HG03342 (cell line): ENCODE data around the gene MKRN2.
A peak's percentile ranks its signal among the peaks of the same experiment; 100 is the strongest.

Experiments
- ATAC-seq: cut with Tn5 transposase; IDR thresholded peaks from one replicate; pipeline ENCODE4 v1.9.1; 2021; ENCODE audit warnings: mild to moderate bottlenecking, moderate library complexity; ENCODE audit not compliant: unreplicated experiment

Gene MKRN2

DNA sequence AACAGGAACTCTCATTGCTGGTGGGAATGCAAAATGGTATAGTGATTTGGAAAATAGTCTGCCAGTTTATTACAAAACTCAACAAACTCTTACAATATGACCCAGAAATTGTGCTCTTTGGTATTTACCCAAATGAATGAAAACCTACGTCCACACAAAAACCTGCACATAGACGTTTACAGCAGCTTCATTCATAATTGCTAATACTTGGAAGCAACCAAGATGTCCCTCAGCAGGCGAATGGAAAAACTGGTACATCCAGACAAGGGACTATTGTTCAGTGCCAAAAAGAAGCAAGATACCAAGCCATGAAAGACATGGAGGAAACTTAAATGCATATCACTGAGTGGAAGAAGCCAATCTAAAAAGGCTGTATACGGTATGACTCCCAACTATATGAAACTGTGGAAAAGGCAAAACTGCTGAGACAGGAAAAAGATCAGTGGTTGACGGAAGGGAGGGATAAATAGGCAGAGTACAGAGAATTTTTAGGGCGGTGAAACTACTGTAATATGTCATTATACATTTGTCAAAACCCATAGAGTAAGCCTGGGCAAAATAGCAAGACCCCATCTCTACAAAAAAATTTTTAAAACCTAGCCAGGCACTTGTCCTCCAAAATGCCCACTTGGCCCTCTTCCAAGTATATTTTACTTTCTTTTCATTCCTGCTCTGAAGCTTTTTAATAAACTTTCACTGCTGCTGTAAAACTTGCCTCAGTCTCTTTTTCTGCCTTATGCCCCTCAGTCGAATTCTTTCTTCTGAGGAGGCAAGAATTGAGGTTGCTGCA, 6.7 kb upstream of the MKRN2 start:
- no peak for ATAC-seq

DNA sequence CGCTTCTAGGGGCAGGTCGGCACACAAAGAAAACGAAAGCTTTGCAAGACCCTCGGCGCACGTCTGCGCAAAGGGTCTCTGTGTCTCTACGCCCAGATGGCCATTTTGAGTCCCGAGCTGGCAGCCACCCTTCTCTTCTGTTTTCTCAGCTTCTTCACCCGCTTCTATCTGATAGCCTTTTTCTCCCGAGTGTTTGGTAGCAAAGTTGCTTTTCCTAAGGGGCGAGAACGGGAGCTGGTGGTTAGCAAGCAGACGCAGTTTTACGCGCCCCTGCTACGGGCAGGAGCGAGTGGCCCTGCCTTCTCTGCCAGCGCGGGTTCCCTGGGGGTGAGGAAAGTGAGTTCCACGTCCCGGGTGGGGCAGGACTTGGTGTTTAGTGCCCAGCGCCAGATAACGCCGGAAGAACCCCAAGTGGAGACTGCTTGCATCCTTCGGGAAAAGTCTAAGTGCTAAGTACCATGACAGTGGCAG, 2.9 kb upstream of the MKRN2 start:
- ATAC-seq: no peak

DNA sequence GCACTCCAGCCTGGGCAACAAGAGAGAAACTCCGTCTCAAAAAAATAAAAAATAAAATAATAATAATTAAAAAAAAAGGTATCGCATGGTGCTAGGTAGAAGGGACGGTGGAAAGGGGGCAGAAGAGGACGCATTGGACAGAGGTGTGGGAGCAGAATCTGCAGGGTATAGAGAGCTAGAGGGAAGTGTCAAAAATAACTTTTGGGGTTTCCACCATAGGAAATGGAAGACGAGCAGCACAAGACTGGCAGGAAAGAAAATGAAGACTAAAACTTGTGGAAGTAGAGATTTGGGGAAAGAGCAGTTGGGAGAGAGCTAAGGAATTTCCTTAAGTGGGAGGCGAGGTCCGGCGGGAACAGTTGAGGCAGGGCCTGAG, 585 bp upstream of the MKRN2 start:
- no peak for ATAC-seq

DNA sequence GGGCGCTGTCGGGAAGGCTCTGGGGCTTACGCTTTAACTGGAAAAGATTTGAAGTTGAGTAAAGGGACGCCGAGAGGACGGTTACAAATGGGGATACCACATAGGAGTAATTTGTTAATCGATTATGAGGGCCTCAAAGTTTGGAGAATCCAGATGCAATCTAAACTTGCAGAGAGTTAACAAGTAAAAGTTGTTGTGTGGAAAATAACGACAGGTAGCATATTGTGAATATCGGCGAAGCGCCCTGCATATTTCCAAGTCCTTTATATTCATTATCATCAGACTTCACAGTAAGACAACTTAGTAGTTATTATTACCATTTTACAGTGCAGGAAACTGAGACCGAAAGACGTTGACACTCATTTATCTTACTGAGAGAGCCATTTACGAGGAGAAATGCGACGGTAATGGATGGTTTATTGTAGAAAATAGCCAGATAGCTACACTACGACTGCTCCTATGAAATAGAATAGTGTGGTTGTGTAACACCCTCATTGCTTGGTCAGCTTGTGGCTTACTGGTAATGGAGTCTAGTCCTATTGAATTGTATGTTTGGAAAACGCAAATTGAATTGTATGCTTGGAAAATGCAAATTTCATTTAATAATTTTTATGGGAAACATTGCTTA, 700 bp downstream of the MKRN2 start:
- no peak for ATAC-seq

DNA sequence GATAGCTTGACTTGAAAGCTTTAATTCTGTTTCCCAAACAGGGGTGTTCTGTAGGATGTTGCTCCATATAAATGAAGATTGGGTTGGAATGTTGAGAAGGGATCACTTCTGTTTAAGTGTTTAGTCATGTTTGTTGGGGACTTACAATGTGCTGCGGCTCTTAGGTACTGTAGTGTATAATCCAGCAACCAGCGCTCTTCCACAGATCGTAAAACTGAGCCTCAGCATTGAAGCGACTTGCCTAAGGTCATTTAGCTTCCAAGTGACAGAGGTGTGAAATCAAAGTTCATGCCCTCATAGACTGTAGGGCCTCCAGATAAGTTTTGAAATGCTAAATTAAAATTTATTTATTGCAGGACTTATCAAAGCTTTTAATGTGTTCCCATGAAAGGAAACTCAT, 1.8 kb downstream of the MKRN2 start:
- no peak for ATAC-seq

DNA sequence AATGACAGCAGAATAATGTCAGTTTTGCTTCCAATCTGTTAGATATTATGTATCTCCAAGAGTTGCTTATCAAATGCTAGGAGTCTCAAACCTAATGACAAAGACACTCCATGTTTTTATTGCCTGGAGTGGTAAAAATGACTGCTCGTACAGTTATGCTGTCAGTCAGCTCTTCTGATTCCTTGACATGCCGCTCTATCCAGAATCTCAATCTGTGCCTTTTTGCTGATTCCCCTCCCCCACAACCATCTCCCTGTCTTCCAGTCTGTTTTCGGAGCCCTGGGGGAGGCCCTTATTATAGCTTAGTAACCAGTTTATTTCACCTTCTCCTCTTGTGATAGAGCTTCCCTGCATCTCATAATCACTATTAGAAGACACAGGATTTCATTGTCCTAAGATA, 2.6 kb downstream of the MKRN2 start:
- ATAC-seq: no peak

DNA sequence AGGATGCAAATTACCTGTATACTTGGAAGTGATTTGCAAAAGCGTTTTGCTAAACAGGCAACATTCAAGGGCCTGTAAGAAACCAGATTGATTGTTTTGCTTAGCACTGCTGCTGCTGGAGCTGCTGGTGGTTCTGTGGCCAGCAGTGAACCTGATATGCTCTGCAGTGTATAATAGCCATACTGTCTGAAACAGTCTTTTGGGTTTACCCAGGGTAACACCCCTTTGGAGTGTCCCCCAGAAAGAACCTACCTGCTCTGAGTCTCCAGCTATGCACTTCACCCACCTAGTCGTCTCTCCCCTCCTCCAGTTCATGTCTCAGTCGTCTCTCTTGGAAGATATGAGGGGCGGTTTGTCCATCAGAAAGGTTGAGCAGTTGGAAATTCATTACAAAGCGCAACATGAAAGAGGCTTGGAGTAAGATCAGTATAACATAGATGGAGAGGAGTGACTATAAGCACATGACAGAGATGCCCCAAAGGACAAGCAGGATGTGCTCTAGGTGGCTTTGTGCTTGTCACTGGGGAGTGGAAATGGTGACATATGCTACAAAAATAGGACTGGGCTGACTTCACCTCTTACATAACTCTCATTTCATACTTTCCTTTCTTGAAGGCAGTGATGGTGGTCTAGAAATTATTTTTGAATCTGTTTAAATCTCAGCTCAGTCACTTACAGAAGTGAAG, 3.8 kb downstream of the MKRN2 start:
- peak; percentile 37 for ATAC-seq

DNA sequence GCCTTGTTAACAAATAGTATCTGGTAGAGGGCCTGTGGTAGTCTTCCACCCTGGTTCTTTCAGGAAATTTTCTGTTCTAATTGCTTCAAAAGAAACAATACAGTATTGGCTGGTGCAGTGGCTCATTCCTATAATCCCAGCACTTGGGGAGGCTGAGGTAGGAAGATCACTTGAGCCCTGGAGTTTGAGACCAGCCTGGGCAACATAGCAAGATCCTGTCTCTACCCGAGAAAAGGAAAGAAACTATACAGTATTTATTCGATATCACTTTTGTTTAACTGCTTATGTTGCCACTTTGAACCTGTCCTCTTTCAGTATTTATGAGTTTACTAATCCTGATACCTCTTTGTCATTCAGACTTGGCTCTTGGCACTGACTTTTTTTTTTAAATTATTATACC, 4.5 kb downstream of the MKRN2 start:
- ATAC-seq: no peak

DNA sequence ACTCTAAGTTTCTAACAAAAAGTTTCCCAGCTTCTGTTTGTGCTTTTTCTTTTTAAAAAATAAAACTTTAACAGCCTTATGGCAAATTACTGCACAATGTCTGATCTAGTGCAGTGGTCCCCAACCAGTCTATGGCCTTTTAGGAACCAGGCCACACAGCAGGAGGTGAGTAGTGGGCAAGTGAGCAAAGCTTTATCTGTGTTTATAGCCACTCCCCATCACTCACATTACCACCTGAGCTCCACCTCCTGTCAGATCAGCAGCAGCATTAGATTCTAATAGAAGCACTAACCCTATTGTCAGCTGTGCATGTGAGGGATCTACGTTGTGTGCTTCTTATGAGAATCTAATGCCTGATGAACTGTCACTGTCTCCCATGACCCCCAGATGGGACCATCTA, 5.6 kb downstream of the MKRN2 start:
- no peak for ATAC-seq

DNA sequence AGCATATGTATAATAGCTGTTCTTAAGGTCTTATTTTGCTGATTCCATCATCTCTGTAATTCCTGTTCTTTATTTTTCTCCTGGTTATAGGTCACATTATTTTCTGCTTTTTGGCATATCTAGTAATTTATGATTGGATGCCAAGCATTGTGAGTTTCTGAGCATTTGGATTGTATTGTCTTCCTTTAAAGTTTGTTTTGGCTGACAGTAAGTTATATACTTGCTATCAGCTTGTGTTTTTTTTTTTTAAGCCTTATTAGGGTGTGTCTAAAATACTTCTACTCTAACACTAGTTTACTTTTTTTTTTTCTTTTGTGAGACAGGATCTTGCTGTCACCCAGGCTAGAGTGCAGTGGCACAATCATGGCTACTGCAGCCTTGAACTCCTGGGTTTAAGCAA, 10.1 kb downstream of the MKRN2 start:
- ATAC-seq: no peak

DNA sequence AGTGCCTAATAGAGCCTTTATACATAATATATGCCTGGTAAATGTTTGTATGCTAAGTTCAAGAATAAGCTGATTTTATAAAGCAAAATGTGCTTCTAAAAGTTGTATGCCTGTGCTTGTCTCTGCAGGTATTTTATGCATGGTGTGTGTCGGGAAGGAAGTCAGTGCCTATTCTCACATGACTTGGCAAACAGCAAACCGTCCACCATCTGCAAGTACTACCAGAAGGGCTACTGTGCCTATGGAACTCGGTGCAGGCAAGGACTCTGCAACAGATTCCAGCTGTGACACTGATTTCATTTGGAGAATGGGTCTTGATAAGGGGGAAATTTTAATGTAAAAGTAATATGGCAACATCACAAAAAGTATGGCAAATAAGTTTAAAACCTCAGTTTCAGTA, 11.9 kb downstream of the MKRN2 start:
- no peak for ATAC-seq

DNA sequence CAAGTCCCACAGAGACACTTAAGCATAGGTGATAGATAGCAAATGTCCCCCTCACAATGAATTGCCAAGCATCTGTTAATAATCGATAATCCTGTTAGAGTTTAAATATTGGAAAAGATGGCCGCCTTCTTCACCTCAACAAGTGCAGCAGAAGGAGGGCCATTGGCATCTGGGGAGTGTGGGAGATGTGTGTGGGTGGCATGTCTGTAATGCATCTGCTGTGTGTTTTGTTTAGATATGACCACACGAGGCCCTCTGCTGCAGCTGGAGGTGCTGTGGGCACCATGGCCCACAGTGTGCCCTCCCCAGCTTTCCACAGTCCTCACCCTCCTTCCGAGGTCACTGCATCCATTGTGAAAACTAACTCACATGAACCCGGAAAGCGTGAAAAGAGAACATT, 12.9 kb downstream of the MKRN2 start:
- ATAC-seq: no peak

DNA sequence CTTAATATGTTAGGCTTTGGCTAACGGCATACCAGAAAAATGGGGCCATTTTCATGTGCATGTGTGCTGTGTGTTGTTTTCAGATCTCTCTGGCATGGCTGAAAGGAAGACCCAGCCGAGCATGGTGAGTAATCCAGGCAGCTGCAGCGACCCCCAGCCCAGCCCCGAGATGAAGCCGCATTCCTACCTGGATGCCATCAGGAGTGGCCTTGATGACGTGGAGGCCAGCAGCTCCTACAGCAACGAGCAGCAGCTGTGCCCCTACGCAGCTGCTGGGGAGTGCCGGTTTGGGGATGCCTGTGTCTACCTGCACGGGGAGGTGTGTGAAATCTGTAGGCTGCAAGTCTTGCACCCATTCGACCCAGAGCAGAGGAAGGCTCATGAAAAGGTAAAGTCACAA, 15.1 kb downstream of the MKRN2 start:
- no peak for ATAC-seq

DNA sequence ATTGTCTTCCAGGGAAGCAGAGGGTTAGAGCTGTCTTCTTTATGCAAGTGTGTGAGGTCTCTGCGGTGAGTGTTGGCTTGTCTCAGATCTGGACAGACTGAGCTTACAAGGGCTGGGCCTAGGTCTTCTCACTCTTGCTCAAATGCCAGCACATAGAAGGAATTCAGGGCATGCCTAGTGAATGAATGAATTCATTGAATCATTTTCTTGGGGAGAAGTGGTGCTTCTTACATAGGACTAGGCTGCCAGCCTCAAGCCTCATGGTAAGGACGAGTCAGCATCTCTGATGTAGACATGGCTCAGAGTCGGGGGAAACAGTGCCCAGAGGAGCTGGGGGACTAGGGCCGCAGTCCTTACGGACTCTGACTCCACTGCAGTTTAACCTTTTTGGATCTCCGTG, 17.2 kb downstream of the MKRN2 start:
- ATAC-seq: no peak

DNA sequence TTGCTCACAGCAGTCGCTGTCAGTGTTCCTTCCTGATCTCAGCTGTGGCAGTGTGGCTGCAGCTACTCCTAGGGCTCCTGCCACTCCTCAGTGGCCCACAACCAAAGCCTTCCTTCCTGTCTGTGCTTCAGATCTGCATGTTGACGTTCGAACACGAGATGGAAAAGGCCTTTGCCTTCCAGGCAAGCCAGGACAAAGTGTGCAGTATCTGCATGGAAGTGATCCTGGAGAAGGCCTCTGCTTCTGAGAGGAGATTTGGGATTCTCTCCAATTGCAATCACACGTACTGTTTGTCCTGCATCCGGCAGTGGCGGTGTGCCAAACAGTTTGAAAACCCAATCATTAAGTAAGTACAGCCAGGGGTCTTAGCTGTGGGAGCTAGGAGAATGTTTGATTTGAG, 17.8 kb downstream of the MKRN2 start:
- no peak for ATAC-seq

DNA sequence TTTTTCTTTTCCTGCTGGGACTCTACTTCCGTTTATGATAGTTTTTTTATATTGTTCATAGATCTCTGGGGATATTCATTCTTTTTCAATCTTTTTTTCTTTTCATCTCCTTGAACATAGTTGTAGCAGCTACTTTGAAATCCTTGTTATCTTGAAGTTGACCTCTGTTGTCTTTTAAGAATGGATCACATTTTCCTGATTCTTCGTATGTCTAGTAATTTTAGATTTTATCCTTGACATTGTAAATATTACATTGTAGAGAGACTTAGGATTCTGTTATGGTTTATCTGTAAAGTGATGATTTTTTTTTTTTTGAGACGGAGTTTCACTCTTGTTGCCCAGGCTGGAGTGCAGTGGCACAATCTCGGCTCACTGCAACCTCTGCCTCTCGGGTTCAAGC, 20.5 kb downstream of the MKRN2 start:
- ATAC-seq: no peak

DNA sequence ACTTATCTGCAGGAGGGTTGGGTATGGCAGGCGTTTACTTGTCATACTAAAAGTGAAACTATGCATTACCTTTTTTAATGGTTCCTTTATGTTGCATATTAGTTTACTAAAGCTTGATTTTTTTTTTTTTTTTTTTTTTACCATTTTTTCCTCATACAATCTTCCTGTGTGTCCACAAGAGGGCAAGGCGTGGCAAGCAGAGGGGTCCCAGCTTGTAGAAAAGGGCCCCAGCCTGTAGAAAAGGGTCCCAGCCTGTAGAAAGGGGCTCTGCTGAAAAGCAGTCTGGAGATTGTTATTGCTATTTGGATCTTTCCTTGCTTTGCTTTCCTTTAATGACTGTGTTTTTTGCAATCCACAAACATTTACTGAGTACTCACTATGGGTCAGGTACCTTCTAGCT, 21.9 kb downstream of the MKRN2 start:
- no peak for ATAC-seq

DNA sequence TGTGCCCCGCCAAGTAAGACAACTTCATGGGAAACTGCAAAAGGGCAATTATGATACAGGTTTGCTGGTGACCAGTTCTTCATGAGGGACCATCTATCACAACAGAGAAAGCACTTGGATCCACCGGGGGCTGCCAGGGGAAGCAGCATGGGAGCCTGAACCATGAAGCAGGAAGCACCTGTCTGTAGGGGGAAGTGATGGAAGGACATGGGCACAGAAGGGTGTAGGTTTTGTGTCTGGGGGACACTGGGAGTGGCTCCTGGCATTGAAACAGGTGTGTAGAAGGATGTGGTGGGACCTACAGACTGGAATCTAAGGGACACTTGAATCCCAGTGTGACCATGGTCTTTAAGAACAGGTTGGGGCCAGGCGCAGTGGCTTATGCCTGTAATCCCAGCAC, 22.6 kb downstream of the MKRN2 start:
- ATAC-seq: no peak

DNA sequence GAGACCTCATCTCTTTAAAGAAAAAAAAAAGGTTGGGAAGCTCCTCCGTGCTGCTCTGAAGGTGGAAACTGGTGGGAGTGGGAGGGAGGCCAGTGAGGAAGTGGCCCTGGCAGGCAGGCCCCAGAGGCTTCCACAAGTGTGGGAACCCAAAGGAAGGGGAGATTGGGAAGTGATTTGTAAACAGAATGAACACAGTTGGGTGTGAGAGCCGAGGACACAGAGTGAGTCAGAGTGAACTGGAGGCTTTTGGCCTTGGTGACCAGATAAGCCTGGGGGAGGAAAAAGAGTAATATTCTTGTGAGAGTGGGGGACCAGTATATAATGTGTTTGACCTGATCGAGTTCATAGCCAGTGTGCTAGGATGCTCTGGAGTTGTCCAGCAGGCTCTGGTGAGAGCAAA, 23.0 kb downstream of the MKRN2 start:
- no peak for ATAC-seq

DNA sequence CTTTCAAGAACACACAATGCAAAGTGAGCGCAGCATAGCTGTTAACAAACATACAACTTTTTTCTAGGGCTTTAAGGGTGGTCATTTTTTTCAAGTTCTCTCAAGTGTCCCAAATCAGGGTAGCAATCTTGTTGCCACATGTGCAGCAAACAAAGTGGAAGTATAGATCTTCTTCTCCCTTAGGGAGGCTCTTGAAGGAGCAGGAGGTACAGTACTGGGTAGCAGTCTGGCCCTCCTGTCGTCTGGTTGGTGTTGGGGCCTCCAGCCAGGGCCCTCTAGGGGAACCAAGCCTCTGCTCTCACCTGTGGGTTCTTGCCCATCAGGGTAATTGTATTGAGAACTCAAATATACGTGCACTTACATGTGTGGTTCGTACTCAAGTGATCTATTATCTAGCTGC, 25.8 kb downstream of the MKRN2 start:
- ATAC-seq: no peak

DNA sequence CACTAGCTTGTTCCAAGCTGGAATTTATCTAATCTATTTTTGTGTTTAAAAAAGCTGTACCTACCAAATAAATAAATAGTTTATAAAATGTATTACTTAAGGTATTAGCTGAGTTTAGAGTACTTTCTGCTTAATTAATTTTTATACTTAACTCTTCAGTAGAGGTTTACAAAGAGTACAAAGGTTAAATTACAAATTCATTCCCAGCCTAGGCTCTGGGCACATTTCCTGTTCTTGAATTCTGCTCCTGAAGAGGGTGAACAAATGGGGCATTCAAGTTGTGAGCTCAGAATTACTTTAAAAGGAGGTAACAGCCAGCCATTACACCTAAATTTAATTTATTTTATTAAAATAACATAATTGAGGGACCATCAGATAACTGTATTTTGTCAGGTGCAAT, 26.4 kb downstream of the MKRN2 start:
- no peak for ATAC-seq

DNA sequence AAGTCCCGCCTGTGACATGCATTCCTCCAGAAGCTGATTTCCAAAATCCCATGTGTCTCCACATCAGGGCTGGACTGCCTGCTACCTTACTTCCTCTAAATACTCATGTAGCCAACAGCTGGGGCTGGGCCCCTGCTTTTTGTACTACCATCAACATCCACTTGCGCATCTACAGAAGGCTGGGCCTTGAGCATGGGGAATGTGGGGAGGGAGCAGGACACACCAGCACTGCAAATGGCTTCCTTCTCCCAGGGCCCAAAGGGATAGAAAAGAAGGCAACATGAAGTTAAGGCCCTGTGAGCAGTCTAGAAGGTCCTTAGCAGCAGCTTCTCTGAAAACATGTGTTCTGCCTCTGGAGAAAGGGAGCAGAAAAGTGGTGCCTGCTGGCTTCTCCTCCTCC, 27.2 kb downstream of the MKRN2 start:
- ATAC-seq: no peak
